T-helper 1 cell (primary cell): Measurements from ENCODE around the gene PTPRD.
"Not testable (repeated sequence)": the region's sequence is repeated elsewhere in the genome, so short reads cannot be mapped to it uniquely, and the experiment has no call there.

Source experiments
- DNase-seq, 5 donors: peaks; one replicate each; pipeline ENCODE4 v3.0.0-alpha.2; 2012 to 2020

The PTPRD gene

DNA sequence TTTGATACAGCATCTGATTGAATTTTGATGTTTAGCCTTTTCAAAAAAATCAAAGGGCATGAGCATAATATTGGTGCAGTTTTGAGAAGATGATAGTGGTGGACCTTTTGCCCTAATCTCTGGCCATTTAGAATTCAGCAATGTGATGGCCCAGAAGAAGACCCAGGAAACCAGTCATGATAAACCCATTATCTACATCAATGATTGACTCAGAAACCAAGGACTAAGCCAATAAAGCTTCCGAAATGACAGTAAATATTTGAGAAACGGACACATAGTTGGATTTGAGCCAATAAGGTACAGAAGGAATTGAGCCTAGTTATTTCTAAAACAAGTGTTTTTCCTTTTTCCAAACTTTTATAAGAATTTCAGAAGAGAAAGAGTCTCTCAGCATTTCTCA is 1654.4 kb downstream of the PTPRD start:
- no peak for DNase-seq

- no peak for DNase-seq
Observed at GRCh38 chr9:8955315-8955714, 1657.5 kb downstream of the PTPRD start.

DNA sequence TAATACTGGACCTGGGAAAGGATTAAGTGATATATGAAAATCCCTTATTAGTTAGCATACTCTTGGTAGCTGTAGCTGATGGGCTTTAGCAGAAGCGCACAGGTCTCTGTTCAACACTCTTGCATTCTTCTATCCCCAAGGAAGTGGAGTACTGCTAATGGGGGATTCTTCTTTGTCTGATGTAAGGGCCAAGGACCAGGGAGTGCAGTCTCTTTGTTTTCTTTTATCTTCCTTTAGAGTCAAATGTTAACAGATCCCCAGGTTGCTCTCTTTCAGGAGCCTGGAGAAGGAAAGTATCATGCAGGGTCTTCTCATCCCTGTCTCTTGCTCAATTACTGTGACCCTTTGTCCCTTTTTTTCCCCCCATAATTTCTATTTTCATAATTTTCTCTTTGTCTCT is 1666.3 kb downstream of the PTPRD start:
- no peak for DNase-seq

GRCh38 chr9:8943392-8943791 is 1669.4 kb downstream of the PTPRD start:
- no peak for DNase-seq

GRCh38 chr9:8940650-8941049 is 1672.2 kb downstream of the PTPRD start:
- DNase-seq: no peak

DNA sequence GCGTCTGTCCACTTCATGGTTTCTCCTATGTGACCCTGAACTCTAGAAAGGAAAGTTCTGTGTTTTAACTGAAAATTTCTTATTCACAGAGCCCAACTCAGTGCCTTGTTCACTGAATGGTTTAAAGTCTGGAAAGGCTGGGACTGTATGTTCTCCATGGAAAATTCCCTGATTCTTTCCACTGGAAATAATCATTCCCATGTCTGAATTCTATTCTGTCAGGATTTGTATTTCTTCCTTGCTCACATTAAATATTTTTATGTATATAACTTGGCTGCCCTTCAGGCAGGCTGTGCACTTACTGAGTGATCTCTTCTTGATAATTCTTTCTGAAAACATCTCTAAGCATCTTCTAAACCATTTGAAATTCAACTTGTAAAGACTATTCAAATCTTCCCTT is 1686.3 kb downstream of the PTPRD start:
- DNase-seq: no peak

DNA sequence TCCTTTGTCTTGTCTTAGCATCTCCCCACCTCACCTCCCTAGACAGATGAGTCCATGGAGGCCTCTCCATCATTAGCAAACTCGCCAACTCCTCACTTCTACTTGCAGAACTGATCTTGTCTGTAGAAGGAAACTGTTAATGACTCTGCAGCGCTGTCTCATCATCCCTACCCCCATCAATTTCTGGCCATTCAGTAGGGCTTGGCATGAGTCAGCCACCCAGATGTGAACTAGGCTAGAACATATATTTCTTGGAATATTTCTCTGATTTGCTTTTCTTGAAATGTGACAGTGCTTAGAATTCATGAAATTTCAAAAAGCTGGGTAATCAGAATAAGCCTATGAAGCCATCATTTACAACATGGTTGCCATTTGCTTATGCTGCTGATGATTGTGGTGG is 1688.2 kb downstream of the PTPRD start:
- DNase-seq: no peak

- DNase-seq: not testable (repeated sequence)
Observed at GRCh38 chr9:8920478-8921183, 1692.2 kb downstream of the PTPRD start.

GRCh38 chr9:8917956-8918739 is 1694.7 kb downstream of the PTPRD start:
- no peak for DNase-seq

GRCh38 chr9:8916771-8917170 is 1696.0 kb downstream of the PTPRD start:
- DNase-seq: no peak

GRCh38 chr9:8907868-8908267 is 1704.9 kb downstream of the PTPRD start:
- no peak for DNase-seq

DNA sequence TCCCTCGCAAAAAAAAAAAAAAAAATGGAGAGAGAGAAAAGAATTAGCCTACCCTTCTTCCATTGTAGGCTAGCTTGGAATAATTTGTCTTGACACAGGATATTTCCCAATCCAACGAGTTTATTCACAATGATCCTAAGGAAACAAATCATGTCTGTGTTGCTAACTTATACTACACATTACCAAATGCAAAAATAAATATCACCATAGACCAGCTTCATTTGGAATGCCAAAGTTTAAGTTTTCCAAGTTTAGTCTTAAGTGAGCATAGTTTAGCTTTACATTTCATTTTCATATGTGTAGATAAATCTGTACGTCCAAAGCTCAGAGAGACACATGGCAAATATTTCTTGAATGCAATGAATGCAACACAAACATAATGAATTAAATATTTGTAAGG is 1707.1 kb downstream of the PTPRD start:
- DNase-seq: no peak

- DNase-seq: no peak
Observed at GRCh38 chr9:8904771-8905515, 1707.9 kb downstream of the PTPRD start.

DNA sequence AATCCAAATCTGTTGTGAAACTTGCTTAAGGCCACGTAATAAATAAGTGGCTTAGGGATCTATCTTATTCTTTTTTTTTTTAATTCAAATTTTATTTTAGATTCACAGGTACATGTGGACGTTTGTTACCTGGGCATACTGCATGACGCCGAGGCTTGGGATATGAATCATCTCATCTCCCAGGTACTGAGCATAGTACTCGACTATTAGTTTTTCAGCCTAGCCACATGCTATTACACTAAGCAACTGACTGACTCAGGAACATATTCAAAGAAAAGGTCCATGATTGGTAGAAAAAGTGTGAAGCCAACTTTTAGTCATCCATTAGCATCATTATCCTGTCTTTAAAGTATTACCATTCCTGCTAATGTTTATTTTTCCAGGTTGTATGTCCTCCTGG is 1709.7 kb downstream of the PTPRD start:
- DNase-seq: no peak

GRCh38 chr9:8901146-8901545 is 1711.7 kb downstream of the PTPRD start:
- DNase-seq: no peak

DNA sequence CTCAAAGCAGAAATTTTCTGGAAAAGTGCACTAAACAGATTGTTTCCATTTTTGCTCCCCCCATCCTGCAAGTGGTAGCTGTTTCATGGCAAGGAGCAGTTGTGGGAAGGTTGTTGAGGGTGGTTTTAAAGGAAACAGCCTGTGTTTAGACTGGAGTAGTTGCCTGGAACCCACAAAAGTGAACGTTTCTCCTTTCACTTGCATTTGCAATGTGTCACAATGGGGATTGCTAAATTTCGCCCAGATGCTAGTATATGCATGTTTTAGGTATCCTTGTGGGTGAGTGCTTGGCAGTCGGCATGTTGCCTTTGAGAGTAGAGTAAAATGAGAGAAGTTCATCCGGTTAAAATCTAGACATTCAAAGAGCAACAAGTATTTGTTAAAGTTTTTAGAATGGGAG is 1713.3 kb downstream of the PTPRD start:
- no peak for DNase-seq

GRCh38 chr9:8895861-8896224 is 1717.0 kb downstream of the PTPRD start:
- no peak for DNase-seq

- DNase-seq: no peak
Observed at GRCh38 chr9:8895106-8895860, 1717.5 kb downstream of the PTPRD start.

GRCh38 chr9:8890695-8891094 is 1722.1 kb downstream of the PTPRD start:
- DNase-seq: no peak

DNA sequence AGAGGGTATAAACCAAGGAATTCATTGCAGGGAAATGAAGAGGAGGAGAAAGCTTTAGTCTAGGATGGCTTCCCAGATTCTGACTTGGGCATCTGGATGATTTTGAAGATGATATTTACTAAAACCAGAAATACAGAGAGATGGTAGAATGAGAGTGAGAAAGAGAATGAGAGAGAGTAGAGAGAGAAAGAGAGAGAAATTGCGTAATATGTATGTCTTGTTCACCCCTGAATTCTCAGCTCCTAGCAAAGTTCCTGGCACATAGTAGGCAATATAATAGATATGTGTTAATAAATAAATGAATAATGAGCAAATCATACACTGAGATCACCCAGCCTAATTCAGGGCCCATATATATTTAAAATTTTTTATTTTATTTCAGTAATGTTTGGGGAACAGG is 1723.7 kb downstream of the PTPRD start:
- no peak for DNase-seq

GRCh38 chr9:8888591-8888990 is 1724.2 kb downstream of the PTPRD start:
- DNase-seq: no peak

GRCh38 chr9:8887369-8887768 is 1725.4 kb downstream of the PTPRD start:
- no peak for DNase-seq

GRCh38 chr9:8883321-8883720 is 1729.5 kb downstream of the PTPRD start:
- DNase-seq: no peak
